H1 (cell line): Measurements from ENCODE around the gene FOXL2. TPM values are rescaled to one million over a fixed set of nuclear protein-coding genes. Genes with fewer than 3 reads are reported as not detected.
A peak's percentile ranks its signal among the peaks of the same experiment; 100 is the strongest.

Source experiments
- JUND ChIP-seq: IDR thresholded peaks from 2 replicates; pipeline ENCODE4 v1.6.1; 2011; ENCODE audit warnings: mild to moderate bottlenecking, improper control_type of control experiment, low read length
- POLR2A ChIP-seq, 2 experiments: IDR thresholded peaks; 1 replicate in 1 of 2; 2 replicates in 1 of 2; pipeline ENCODE4 v1.6.1; 2011; ENCODE audit warnings: low read depth in 2 of 2, low read length in 2 of 2, mild to moderate bottlenecking in 2 of 2; ENCODE audit errors: control extremely low read depth in 1 of 2
- SP2 ChIP-seq: IDR thresholded peaks from 2 replicates; pipeline ENCODE4 v1.6.1; 2012; ENCODE audit warnings: mild to moderate bottlenecking, low read length, inconsistent platforms
- polyA plus RNA-seq, 7 experiments: library from polyadenylated mRNA; depleted of rRNA in 3 of 7; stranded (reverse) in 5 of 7; unstranded in 2 of 7; fragments of >200 nt in 5 of 7; fragments of 200-250 nt in 2 of 7; gene quantifications; 1 replicate in 5 of 7; 2 replicates in 1 of 7; 4 replicates in 1 of 7; pipeline versions ENCODE4 v1.2.1 to v1.2.3, GENCODE V29; 2011 to 2013; ENCODE audit warnings: missing spikeins in 2 of 7, mixed read lengths in 2 of 7
- total RNA-seq: library from RNA; stranded (reverse); fragmentation: NEBNext Ultra II Directional; extraction: Animal tissue kit (Norgen Biotek cat#: 25700); gene quantifications from 2 replicates; pipeline ENCODE4 v1.2.1, GENCODE V29; 2021

The FOXL2 gene
- total and polyA plus RNA-seq, 2 of the 8 experiments (the other 6 are each of a cell fraction or from before 2014, with no cell fraction given) = 0.59 to 2.4 TPM

- TF ChIP-seq POLR2A (IDR thresholded peaks at IDR 0.05; ENCODE audit: control extremely low read depth in 1 of 2, low read depth in 2 of 2, low read length in 2 of 2) (no peak), SP2 (no peak), JUND (0 out of 2 replicates have a peak, but pooled peaks have one; percentile 15)
Measured at GRCh38 chr3:138923531-138923994, 23.4 kb downstream of the FOXL2 start (continued).
